HG03108 (cell line): Measurements from ENCODE around the gene SDCCAG8.

Experiments
- ATAC-seq: cut with Tn5 transposase; IDR thresholded peaks from one replicate; pipeline ENCODE4 v1.9.1; 2021; ENCODE audit warnings: moderate library complexity; ENCODE audit not compliant: unreplicated experiment

The SDCCAG8 gene

GRCh38 chr1:243449373-243449772, 193.5 kb downstream of the SDCCAG8 start:
- ATAC-seq, result no peak

GRCh38 chr1:243452092-243452491, 196.3 kb downstream of the SDCCAG8 start:
- no peak for ATAC-seq

GRCh38 chr1:243454328-243454997, 198.6 kb downstream of the SDCCAG8 start:
- no peak for ATAC-seq

GRCh38 chr1:243455760-243456651, 200.2 kb downstream of the SDCCAG8 start:
- ATAC-seq, result no peak

GRCh38 chr1:243457363-243457982, 201.6 kb downstream of the SDCCAG8 start:
- no peak for ATAC-seq

GRCh38 chr1:243459059-243459458, 203.2 kb downstream of the SDCCAG8 start:
- no peak for ATAC-seq

- ATAC-seq, result no peak
Measured at GRCh38 chr1:243461700-243462099, 205.9 kb downstream of the SDCCAG8 start.

GRCh38 chr1:243462929-243463697, 207.3 kb downstream of the SDCCAG8 start:
- ATAC-seq, result no peak

GRCh38 chr1:243465081-243465480, 209.2 kb downstream of the SDCCAG8 start:
- ATAC-seq, result no peak

GRCh38 chr1:243465738-243466137, 209.9 kb downstream of the SDCCAG8 start:
- ATAC-seq, result no peak

GRCh38 chr1:243469497-243469896, 213.7 kb downstream of the SDCCAG8 start:
- no peak for ATAC-seq

- no peak for ATAC-seq
Measured at GRCh38 chr1:243470502-243470901, 214.7 kb downstream of the SDCCAG8 start.

- no peak for ATAC-seq
Measured at GRCh38 chr1:243471026-243471685, 215.3 kb downstream of the SDCCAG8 start.

- peak; percentile 82 for ATAC-seq
Measured at GRCh38 chr1:243471754-243472745, 216.2 kb downstream of the SDCCAG8 start.

GRCh38 chr1:243473227-243474135, 217.6 kb downstream of the SDCCAG8 start:
- no peak for ATAC-seq

- no peak for ATAC-seq
Measured at GRCh38 chr1:243474136-243474881, 218.5 kb downstream of the SDCCAG8 start.

- no peak for ATAC-seq
Measured at GRCh38 chr1:243474906-243475305, 219.1 kb downstream of the SDCCAG8 start.
